ENCODE results near the gene TMEM169.

Gene TMEM169

DNA sequence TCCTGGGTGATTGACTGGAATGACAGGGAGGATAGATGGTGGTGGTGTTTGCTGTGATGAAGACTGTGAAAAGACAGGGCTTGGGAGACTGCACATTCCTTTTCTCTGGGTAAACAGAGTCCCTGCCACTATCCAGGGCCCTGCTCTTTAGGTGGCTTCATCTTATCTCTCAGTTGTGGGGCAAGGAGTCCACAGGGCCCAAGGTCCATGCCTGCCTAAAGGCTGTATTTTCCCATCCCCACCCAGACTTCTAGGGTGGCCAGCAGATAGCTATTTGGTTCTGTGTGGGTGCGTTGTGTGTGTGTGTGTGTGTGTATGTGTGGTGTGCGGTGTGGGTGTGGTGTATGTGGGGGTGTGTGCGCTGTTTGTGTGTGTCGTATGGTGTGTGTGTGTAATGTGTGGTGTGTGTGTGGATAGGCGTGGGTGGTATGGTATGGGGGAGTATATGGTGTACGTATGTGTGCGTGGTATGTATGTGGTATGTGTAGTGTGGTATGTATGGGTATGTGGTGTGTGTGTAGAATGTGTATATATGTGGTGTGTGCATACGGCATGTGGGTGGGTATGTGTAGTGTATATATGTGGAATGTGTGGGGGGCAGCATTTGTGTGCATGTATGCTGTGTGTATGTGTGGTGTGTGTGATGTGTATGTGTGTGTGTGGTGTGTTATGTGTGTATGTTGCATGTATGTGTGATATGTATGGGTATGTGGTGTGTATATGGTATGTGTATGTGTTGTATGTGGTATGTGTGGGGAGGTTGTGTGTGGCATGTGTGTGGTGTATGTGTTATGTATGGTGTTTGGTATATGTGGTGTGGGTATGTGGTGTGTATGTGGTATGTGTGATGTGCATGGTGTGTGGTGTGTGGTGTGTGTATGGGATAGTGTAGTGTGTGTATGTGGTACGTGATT, 17.0 kb downstream of the TMEM169 start:
- intact Hi-C loops (cut with DNase I), result no loop called here
- DNase-seq, result no peak

- DNase-seq, result no peak
- intact Hi-C loops (cut with DNase I), result no loop called here
These were observed 19.4 kb downstream of the TMEM169 start for GRCh38 chr2:216101109-216101508.

DNA sequence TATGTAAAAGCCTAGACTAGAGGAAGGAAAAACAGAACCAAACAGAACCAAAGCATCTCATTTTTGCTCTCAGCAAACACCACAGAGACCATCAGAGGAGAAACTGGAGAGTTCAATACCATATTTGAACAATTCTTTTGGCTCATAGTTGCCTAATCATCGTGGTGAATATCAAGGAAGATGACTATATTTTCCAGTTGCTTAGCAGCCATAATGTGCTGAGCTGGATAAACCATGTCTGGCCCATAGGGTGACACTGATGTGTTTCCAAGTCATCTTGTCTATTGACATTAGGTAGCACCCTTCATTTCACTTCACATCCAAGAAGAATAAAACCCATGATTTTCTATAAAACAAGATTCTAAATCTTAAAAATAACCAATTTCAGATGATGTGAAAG, 21.5 kb downstream of the TMEM169 start:
- intact Hi-C loops (cut with DNase I), result no loop called here
- DNase-seq, result no peak

DNA sequence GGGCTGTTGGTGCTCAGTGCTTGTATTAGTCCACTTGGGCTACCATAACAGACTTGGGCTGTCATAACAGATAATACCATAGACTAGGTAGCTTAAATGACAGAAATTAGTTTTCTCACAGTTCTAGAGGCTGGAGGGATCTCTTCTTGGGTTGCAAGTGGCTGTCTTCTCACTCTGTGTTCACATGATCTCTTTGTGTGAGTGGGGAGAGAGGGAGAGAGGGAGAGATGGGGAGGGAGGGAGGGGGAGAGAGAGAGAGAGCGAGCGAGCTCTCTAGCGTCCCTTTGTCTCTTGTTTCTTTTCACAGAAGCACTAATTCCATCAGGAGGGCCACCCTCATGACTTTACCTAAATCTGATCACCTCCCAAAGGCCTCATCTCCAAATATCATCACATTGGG, 23.0 kb downstream of the TMEM169 start:
- intact Hi-C loops (cut with DNase I), result no loop called here
- DNase-seq, result no peak

DNA sequence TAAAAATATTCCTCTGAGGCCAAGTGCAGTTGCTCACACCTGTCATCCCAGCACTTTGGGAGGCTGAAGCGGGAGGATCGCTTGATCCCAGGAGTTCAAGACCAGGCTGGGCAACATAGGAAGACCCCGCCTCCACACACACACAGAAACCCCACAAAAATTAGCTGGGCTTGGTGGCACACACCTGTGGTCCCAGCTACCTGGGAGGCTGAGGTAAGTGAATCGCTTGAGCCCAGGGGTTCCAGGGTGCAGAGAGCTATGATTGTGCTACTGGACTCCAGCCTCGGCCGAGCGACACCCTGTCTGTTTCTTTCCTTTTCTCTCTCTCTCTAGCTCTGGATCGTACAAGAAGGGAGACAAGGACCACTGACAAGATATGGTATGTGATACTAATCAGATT, 25.6 kb downstream of the TMEM169 start:
- no peak for DNase-seq
- intact Hi-C loops (cut with DNase I), result no loop called here

- intact Hi-C loops (cut with DNase I), result no loop called here
- no peak for DNase-seq
These were observed 26.0 kb downstream of the TMEM169 start for GRCh38 chr2:216107760-216108159.

GRCh38 chr2:216108310-216108966, 26.7 kb downstream of the TMEM169 start:
- intact Hi-C loops (cut with DNase I), result no loop called here
- DNase-seq, result no peak

DNA sequence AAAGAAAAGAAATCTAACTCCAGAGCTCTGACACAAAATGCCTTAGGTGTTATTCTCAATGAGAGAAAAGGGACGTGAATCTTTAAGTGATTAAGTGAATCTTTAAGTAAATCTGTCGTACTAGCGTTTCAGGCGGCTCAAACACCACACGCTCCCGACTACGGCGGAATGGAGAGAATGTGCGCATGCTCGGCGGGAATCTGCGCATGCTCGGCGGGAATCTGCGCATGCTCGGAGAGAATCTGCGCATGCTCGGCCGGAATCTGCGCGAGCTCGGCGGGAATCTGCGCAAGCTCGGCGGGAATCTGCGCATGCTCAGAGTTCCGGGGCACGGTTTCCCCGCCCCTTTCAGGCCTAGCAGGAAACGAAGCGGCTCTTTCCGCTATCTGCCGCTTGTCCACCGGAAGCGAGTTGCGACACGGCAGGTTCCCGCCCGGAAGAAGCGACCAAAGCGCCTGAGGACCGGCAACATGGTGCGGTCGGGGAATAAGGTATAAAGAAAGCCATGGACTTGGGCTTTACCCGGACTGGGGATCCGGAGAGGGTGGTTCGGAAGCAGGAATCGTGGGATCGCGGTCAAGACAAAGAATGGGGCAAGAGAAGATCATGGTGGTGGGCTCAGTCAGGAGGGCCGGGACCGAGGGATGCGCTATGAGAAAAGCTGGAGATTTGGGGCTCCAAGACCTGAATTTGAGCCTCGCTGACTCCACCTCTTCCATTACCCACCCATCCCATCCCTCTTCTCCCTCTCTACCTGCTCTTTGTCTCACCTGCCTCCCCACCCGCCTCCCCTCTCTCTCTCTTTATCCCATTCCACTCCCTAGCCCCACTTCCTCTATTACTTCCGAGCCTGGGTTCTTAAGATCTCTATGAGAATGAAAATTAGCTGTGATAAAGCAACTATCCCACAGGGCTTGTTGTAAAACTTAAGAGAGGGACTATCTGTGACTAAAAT, 27.5 kb downstream of the TMEM169 start, which contains the start of gene XRCC5:
Gene XRCC5 (plus strand): TSS at position 382 of the 955 bp plus-strand sequence. CDS start 89 bp downstream, at position 471.
- intact Hi-C loops (cut with DNase I), result no loop called here

GRCh38 chr2:216109962-216110614, 28.4 kb downstream of the TMEM169 start:
- intact Hi-C loops (cut with DNase I), result loop anchor here (5.0 to 10.0 kb wide), 2 partner anchors 302 to 385 kb away; partner anchors contain the start of genes RPL37A and SMARCAL1
- no peak for DNase-seq

More for the DNA sequence above, 27.5 kb downstream of the TMEM169 start, which contains the start of gene XRCC5:
- peak; percentile 80 to 98 (median 91) for DNase-seq

- intact Hi-C loops (cut with DNase I), result loop anchor here (5.0 to 10.0 kb wide), 2 partner anchors 302 to 384 kb away; partner anchors contain the start of genes RPL37A and SMARCAL1
- no peak for DNase-seq
These were observed 28.9 kb downstream of the TMEM169 start for GRCh38 chr2:216110620-216111019.

DNA sequence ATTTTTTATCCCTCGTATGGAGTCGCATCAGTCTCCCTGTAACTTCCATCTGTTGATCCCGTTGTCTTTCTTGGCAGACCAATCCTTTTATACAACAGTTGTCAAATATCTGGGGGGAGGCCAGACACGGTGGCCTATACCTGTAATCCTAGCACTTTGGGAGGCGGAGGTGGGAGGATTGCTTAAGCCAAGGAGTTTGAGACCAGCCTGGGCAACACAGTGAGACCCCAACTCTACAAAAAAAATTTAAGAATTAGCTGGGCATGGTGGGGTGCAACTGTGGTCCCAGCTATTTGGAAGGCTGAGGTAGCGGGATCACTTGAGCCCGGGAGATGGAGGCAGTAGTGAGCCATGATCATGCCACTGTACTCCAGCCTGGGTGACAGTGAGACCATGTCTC, 29.4 kb downstream of the TMEM169 start:
- intact Hi-C loops (cut with DNase I), result loop anchor here (5.0 to 10.0 kb wide), 2 partner anchors 301 to 384 kb away; partner anchors contain the start of genes RPL37A and SMARCAL1
- DNase-seq, result no peak

GRCh38 chr2:216112926-216113325, 31.2 kb downstream of the TMEM169 start:
- no peak for DNase-seq
- intact Hi-C loops (cut with DNase I), result loop anchor here (5.0 to 10.0 kb wide), 2 partner anchors 299 to 382 kb away; partner anchors contain the start of genes RPL37A and SMARCAL1

DNA sequence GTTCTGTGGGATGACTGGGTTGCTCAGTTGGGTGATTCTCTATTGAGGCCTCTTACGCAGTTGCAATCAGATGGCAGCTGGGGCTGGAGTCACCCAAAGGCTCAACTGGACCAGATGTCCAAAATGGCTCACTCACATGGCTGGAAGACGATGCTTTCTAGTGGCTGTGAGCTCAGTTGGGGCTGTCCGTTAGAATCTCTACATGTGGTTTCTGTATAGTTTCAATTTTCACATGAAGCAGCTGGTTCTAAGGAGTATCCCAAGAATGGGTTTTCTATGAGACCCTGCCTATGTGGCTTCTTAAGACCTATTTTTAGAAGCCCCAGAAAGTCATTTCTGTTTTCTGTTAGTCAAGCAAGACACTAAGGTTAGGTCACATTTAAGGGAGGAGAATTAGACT, 31.9 kb downstream of the TMEM169 start:
- intact Hi-C loops (cut with DNase I), result loop anchor here (5.0 to 10.0 kb wide), 2 partner anchors 299 to 381 kb away; partner anchors contain the start of genes RPL37A and SMARCAL1
- no peak for DNase-seq

DNA sequence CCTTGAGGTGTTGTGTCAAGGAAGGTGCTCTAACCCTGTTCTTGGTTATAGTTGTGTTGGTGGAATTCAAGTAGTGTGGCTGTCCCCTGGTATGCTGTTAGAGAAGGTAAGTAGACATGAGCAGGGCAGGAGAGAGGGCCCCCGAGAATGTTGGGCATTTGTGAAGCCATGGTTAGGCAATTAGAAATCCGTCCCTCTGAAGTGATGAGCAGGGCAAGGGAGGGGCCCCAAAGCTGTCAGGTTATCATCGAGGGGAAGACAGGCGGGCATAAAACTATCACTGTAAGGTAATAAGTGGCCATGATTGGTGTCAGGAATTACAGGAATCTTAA, 32.6 kb downstream of the TMEM169 start:
- intact Hi-C loops (cut with DNase I), result loop anchor here (5.0 to 10.0 kb wide), 2 partner anchors 298 to 380 kb away; partner anchors contain the start of genes RPL37A and SMARCAL1
- no peak for DNase-seq

GRCh38 chr2:216114714-216115531, 33.2 kb downstream of the TMEM169 start:
- intact Hi-C loops (cut with DNase I), result loop anchor here (5.0 to 10.0 kb wide), 2 partner anchors 297 to 380 kb away; partner anchors contain the start of genes RPL37A and SMARCAL1
- DNase-seq, result peak; percentile 86 to 99 (median 94)

DNA sequence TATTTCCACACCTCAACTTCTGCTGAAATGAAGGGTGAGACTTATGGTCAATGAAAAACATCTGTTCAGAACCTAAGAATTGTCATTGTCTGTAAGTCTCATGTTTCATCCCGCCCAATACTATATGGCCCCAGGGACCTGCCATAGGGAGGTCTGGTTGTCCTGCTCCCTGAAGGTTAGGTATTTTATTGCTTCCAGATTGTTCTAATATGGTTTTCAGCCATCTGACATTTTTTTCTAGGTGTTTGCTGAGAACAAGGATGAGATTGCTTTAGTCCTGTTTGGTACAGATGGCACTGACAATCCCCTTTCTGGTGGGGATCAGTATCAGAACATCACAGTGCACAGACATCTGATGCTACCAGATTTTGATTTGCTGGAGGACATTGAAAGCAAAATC, 34.7 kb downstream of the TMEM169 start:
- intact Hi-C loops (cut with DNase I), result loop anchor here (10.0 kb wide), 1 partner anchor 378 kb away; the partner anchor contains the start of gene RPL37A
- no peak for DNase-seq

DNA sequence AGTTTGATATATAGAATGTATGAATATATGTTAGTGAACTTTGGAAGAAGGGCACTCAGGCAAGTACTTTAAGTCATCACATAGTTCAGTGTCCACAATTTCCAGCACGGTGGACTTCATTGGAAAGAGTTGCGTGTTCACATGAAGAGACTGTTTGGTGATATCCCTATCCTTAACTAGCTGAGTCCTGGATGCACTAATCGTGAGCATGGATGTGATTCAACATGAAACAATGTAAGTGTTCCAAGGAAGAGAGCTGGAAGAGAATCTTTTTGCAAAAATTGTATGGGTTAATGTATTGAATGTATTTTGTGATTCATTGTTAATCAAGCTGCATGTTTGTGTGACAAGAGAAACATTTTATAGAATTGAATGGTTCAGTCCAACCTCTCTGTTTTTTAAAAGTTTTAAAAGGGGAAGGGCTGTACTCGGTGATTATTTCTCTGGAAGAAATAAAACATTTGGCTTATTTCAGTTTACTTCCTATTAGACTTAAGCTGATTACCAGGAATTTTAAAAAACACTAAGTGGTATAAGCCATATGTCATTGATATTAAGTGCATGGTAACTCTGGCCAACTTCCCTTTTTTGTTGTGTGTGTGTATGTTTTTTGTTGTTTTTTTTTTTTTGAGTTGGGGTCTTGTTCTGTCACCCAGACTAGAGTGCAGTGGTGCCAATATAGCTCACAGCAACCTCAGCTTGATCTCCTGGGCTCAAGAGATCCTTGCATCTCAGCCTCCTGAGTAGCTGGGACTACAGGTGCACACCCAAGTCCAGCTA, 36.0 kb downstream of the TMEM169 start:
- no peak for DNase-seq
- intact Hi-C loops (cut with DNase I), result loop anchor here (10.0 kb wide), 1 partner anchor 377 kb away; the partner anchor contains the start of gene RPL37A

Measured in posterior cingulate gyrus (tissue), 11 donors.